Loucy (cell line): ENCODE measurements around the gene NAGLU.
"Not testable (repeated sequence)": the region's sequence is repeated elsewhere in the genome, so short reads cannot be mapped to it uniquely, and the experiment has no call there.

Experiments
- H2AFZ ChIP-seq: fragments of 200-600 bp; sonication (generic); 2 replicates; pipeline ENCODE4 v1.6.0; 2016; ENCODE audit warnings: antibody characterized with exemption, mild to moderate bottlenecking, low read length, moderate library complexity
- H3F3A ChIP-seq: fragments of 200-600 bp; 2 replicates; pipeline ENCODE4 v1.6.0; 2016; ENCODE audit warnings: antibody characterized with exemption, low read depth, mild to moderate bottlenecking
- H3K27me3 ChIP-seq: fragments of 200-600 bp; sonication (generic); 2 replicates; pipeline ENCODE4 v1.6.1; 2014; ENCODE audit warnings: low read length, mild to moderate bottlenecking; ENCODE audit not compliant: insufficient read depth, poor library complexity, severe bottlenecking
- H3K36me3 ChIP-seq: fragments of 200-600 bp; sonication (generic); 2 replicates; pipeline ENCODE4 v1.6.1; 2016; ENCODE audit warnings: low read length; ENCODE audit not compliant: insufficient read depth
- H3K4me1 ChIP-seq: fragments of 200-600 bp; sonication (generic); 2 replicates; pipeline ENCODE4 v1.5.1; 2014; ENCODE audit warnings: low read length, mild to moderate bottlenecking; ENCODE audit not compliant: insufficient read depth, poor library complexity, severe bottlenecking
- H3K4me2 ChIP-seq: fragments of 200-600 bp; sonication (generic); 2 replicates; pipeline ENCODE4 v1.6.0; 2014; ENCODE audit warnings: antibody characterized with exemption, low read length, low read depth, mild to moderate bottlenecking; ENCODE audit not compliant: poor library complexity, severe bottlenecking
- H3K4me3 ChIP-seq: fragments of 200-600 bp; sonication (generic); 2 replicates; pipeline ENCODE4 v1.5.1; 2014; ENCODE audit warnings: low read length, mild to moderate bottlenecking, mixed read lengths; ENCODE audit not compliant: poor library complexity, severe bottlenecking
- H3K79me2 ChIP-seq: fragments of 200-600 bp; sonication (generic); 2 replicates; pipeline ENCODE4 v1.6.1; 2014; ENCODE audit warnings: low read length; ENCODE audit not compliant: insufficient read depth
- H3K9ac ChIP-seq: fragments of 200-600 bp; sonication (generic); 2 replicates; pipeline ENCODE4 v1.6.0; 2014; ENCODE audit warnings: mild to moderate bottlenecking, low read depth, low read length, moderate library complexity; ENCODE audit not compliant: poor library complexity, severe bottlenecking
- H3K9me2 ChIP-seq: fragments of 200-600 bp; sonication (generic); replicated peaks from 2 replicates; pipeline ENCODE4 v1.6.1; 2016; ENCODE audit warnings: low read depth, low read length, mixed read lengths
- H3K9me3 ChIP-seq: fragments of 200-600 bp; sonication (generic); 2 replicates; pipeline ENCODE4 v1.6.1; 2014; ENCODE audit warnings: mild to moderate bottlenecking, antibody characterized with exemption, low read length, low read depth; ENCODE audit not compliant: insufficient read depth
- H4K20me1 ChIP-seq: fragments of 200-600 bp; sonication (generic); 2 replicates; pipeline ENCODE4 v1.6.0; 2014; ENCODE audit warnings: antibody characterized with exemption, low read length, mild to moderate bottlenecking; ENCODE audit not compliant: insufficient read depth, poor library complexity, severe bottlenecking
- CTCF ChIP-seq: fragments of 200-600 bp; sonication (generic); conservative IDR thresholded peaks from 2 replicates; pipeline ENCODE4 v1.5.1; 2014; ENCODE audit warnings: mild to moderate bottlenecking, antibody characterized with exemption, low read length
- EZH2phosphoT487 ChIP-seq: fragments of 200-600 bp; IDR thresholded peaks from 2 replicates; pipeline ENCODE4 v1.6.1; 2018; ENCODE audit warnings: antibody characterized with exemption, mild to moderate bottlenecking, moderate library complexity, borderline replicate concordance

The NAGLU gene

DNA sequence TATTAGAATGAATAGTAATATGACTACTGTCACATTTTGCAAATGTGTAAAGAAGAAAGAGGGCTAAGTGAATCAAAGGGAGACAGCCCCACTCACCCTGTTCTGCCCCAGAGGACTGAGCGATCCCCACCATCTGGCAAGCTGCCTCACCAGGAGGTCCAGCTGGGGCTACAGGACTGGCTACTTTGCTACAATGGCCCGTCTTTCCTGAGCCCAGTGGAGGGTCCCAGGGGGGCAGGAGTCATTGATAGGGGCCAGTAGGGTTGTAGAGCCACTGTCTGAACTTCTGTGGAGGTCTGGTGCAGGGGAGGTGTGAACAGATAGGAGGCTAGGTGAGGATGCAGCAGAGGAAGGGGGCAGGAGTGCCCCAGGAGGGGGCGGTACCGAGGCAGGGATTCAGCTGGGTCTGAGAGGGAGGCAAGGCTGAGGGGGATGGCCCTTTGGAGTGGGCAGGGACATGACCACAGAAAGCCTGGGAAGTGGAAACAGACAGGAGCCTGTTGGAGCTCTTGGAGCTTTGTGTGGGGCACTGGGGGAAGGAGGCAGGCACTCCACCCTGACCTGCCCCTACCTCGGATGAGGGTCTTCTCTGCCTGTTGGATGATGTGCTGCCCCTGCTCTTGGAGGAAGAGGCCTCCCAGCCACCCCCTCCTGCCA is 20.0 kb downstream of the NAGLU start:
- H3K36me3 ChIP-seq, H2AFZ ChIP-seq, H3K9me3 ChIP-seq, H3K27me3 ChIP-seq, H3F3A ChIP-seq, H3K9me2 ChIP-seq: not testable (repeated sequence)
- peak; percentile 41 for TF ChIP-seq CTCF
- Histone ChIP-seq H3K4me1 (peaks cover 11% of the 10 kb centered on the region), H3K4me3 (peak overlapping the region; percentile 98), H3K79me2 (peaks cover 29% of the 10 kb centered on the region), H3K4me2 (peak overlapping the region; percentile 87), H4K20me1 (peaks cover 11% of the 10 kb centered on the region), H3K9ac (peak overlapping the region; percentile 88)

DNA sequence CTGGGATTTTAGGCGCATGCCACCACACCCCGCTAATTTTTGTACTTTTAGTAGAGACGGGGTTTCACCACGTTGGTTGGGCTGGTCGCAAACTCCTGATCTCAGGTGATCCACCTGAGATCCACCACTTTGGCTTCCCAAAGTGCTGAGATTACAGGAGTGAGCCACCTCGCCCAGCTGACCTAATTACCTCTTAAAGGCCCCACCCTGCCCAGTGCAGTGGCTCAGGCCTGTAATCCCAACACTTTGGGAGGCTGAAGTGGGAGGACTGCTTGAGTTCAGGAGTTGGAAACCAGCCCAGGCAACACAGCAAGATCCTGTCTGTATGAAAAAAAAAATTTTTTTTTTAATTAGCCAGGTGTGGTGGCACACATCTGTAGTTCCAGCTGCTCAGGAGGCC is 23.0 kb downstream of the NAGLU start:
- Histone ChIP-seq H3K4me3 (no peak overlapping the region), H3F3A (0 out of 2 replicates have a peak, but pooled peaks cover 6% of the 10 kb centered on the region), H3K27me3 (no peaks in the 10 kb centered on the region), H3K4me2 (no peak overlapping the region), H2AFZ (no peak overlapping the region), H3K9me3 (no peaks in the 10 kb centered on the region), H3K4me1 (peaks cover 21% of the 10 kb centered on the region), H3K79me2 (peaks cover 42% of the 10 kb centered on the region), H3K9ac (no peak overlapping the region), H3K36me3 (no peaks in the 10 kb centered on the region), H3K9me2 (no peaks in the 10 kb centered on the region), H4K20me1 (peaks cover 11% of the 10 kb centered on the region)
- TF ChIP-seq EZH2phosphoT487, result no peak
- TF ChIP-seq CTCF, result no peak

GRCh38 chr17:42560246-42560645 is 24.2 kb downstream of the NAGLU start:
- Histone ChIP-seq H3K36me3 (peaks cover 6% of the 10 kb centered on the region; the same call in 1 of the 2 replicates), H3K9me2 (no peaks in the 10 kb centered on the region), H3K9ac (peak overlapping the region; percentile 22), H3F3A (0 out of 2 replicates have a peak, but pooled peaks cover 6% of the 10 kb centered on the region), H3K4me2 (peak overlapping the region; percentile 4), H3K27me3 (no peaks in the 10 kb centered on the region), H3K9me3 (no peaks in the 10 kb centered on the region), H3K79me2 (peaks cover 39% of the 10 kb centered on the region), H3K4me1 (peaks cover 20% of the 10 kb centered on the region), H3K4me3 (no peak overlapping the region), H2AFZ (no peak overlapping the region), H4K20me1 (peaks cover 9% of the 10 kb centered on the region)
- TF ChIP-seq CTCF, result no peak
- no peak for TF ChIP-seq EZH2phosphoT487
